Liver (tissue), 9 donors: ENCODE data around the gene ZNF592. TPM values are rescaled to one million over a fixed set of nuclear protein-coding genes. Genes with fewer than 3 reads are reported as not detected.

ENCODE experiments used
- DNase-seq: peaks from one replicate; pipeline ENCODE4 v3.0.0-alpha.2; 2017; ENCODE audit warnings: low spot score
- H3K27ac ChIP-seq, 2 donors: one replicate each; pipeline ENCODE4 v1.7.0; 2013; ENCODE audit warnings: inconsistent platforms in 2 of 2, low read length in 2 of 2, control low read depth in 1 of 2, low read depth in 1 of 2, mild to moderate bottlenecking in 1 of 2
- H3K27me3 ChIP-seq, 4 donors: one replicate each; pipeline versions ENCODE4 v1.6.1 to v1.7.0; 2013; ENCODE audit warnings: low read length in 3 of 4, inconsistent platforms in 1 of 4, mild to moderate bottlenecking in 1 of 4, moderate library complexity in 1 of 4; ENCODE audit not compliant: control insufficient read depth in 4 of 4, insufficient read depth in 4 of 4
- H3K36me3 ChIP-seq, 4 donors: one replicate each; pipeline versions ENCODE4 v1.6.1 to v1.7.0; 2013; ENCODE audit warnings: low read length in 3 of 4, mild to moderate bottlenecking in 3 of 4, low read depth in 1 of 4, moderate library complexity in 1 of 4; ENCODE audit not compliant: control insufficient read depth in 4 of 4, insufficient read depth in 3 of 4
- H3K4me1 ChIP-seq, 4 donors: one replicate each; pipeline versions ENCODE4 v1.6.1 to v1.7.0; 2013; ENCODE audit warnings: low read length in 3 of 4, mild to moderate bottlenecking in 3 of 4, moderate library complexity in 1 of 4; ENCODE audit not compliant: control insufficient read depth in 4 of 4, insufficient read depth in 4 of 4
- H3K4me3 ChIP-seq, 3 donors: one replicate each; pipeline versions ENCODE4 v1.6.1 to v1.7.0; 2013; ENCODE audit warnings: low read length in 3 of 3, control low read depth in 1 of 3, low read depth in 1 of 3, mild to moderate bottlenecking in 1 of 3
- H3K9ac ChIP-seq, 2 donors: one replicate each; pipeline ENCODE4 v1.7.0; 2013; ENCODE audit warnings: low read length in 2 of 2, mild to moderate bottlenecking in 2 of 2, moderate library complexity in 2 of 2, control low read depth in 1 of 2, low read depth in 1 of 2
- H3K9me3 ChIP-seq, 4 donors: one replicate each; pipeline versions ENCODE4 v1.6.1 to v1.7.0; 2013; ENCODE audit warnings: low read length in 3 of 4; ENCODE audit not compliant: control insufficient read depth in 4 of 4
- EGR1 ChIP-seq, 2 donors: IDR thresholded peaks; 2 replicates each; pipeline ENCODE4 v1.6.1; 2016 to 2018; ENCODE audit warnings: antibody characterized with exemption in 2 of 2, low read depth in 2 of 2
- FOXA1 ChIP-seq: IDR thresholded peaks from 2 replicates; pipeline ENCODE4 v1.6.1; 2016; ENCODE audit warnings: antibody characterized with exemption
- FOXA2 ChIP-seq: IDR thresholded peaks from 2 replicates; pipeline ENCODE4 v1.6.1; 2016; ENCODE audit warnings: antibody characterized with exemption
- GABPA ChIP-seq, 2 donors: IDR thresholded peaks in 1 of 2; conservative IDR thresholded peaks in 1 of 2; 2 replicates each; pipeline ENCODE4 v1.6.1; 2016; ENCODE audit warnings: antibody characterized with exemption in 2 of 2, mild to moderate bottlenecking in 1 of 2, moderate library complexity in 1 of 2
- HNF4A ChIP-seq, 2 donors: conservative IDR thresholded peaks; 2 replicates each; pipeline ENCODE4 v1.6.1; 2016; ENCODE audit warnings: antibody characterized with exemption in 2 of 2, mild to moderate bottlenecking in 2 of 2
- HNF4G ChIP-seq: IDR thresholded peaks from 2 replicates; pipeline ENCODE4 v1.6.1; 2016; ENCODE audit warnings: antibody characterized with exemption
- JUND ChIP-seq, 2 donors: IDR thresholded peaks; 2 replicates each; pipeline ENCODE4 v1.6.1; 2016; ENCODE audit warnings: antibody characterized with exemption in 2 of 2
- NR2F2 ChIP-seq: IDR thresholded peaks from 2 replicates; pipeline ENCODE4 v1.6.1; 2016; ENCODE audit warnings: antibody characterized with exemption
- RAD21 ChIP-seq, 2 donors: IDR thresholded peaks; 2 replicates each; pipeline ENCODE4 v1.6.1; 2016; ENCODE audit warnings: antibody characterized with exemption in 2 of 2, mild to moderate bottlenecking in 2 of 2
- REST ChIP-seq: IDR thresholded peaks from 2 replicates; pipeline ENCODE4 v1.6.1; 2016; ENCODE audit warnings: antibody characterized with exemption, mild to moderate bottlenecking
- RXRA ChIP-seq, 2 donors: IDR thresholded peaks; 2 replicates each; pipeline ENCODE4 v1.6.1; 2017 to 2018; ENCODE audit warnings: antibody characterized with exemption in 2 of 2, mild to moderate bottlenecking in 1 of 2
- SP1 ChIP-seq: IDR thresholded peaks from 2 replicates; pipeline ENCODE4 v1.6.1; 2018; ENCODE audit warnings: antibody characterized with exemption, mild to moderate bottlenecking
- TAF1 ChIP-seq: conservative IDR thresholded peaks from 2 replicates; pipeline ENCODE4 v1.6.1; 2016; ENCODE audit warnings: antibody characterized with exemption, mild to moderate bottlenecking
- YY1 ChIP-seq: IDR thresholded peaks from 2 replicates; pipeline ENCODE4 v1.6.1; 2016; ENCODE audit warnings: antibody characterized with exemption, mild to moderate bottlenecking
- WGBS: extraction: QIAGEN DNeasy Blood & Tissue Kit; methylation state at CpG from one replicate; pipeline ENCODE4 v1.1.7; 2013; 5-methylcytosine and 5-hydroxymethylcytosine counted together
- polyA plus RNA-seq, 2 donors: library from polyadenylated mRNA; stranded (reverse) in 1 of 2; unstranded in 1 of 2; fragments of 200-250 nt in 1 of 2; fragments of >200 nt in 1 of 2; fragmentation: Nextera tagmentation in 1 of 2; extraction: Ambion mirVana in 1 of 2; gene quantifications; one replicate each; pipeline versions ENCODE4 v1.2.1 to v1.2.3, GENCODE V29; 2013 to 2015
- total RNA-seq, 2 donors: library from RNA; depleted of rRNA; stranded (reverse); fragments of >200 nt; gene quantifications; one replicate each; pipeline ENCODE4 v1.2.3, GENCODE V29; 2014
- TF ChIP-seq, protein P1 (sequence below): IDR thresholded peaks from 2 replicates; pipeline ENCODE4 v1.6.1; 2016; ENCODE audit warnings: antibody characterized with exemption
- TF ChIP-seq, protein P2 (sequence below): IDR thresholded peaks from 2 replicates; pipeline ENCODE4 v1.6.1; 2016; ENCODE audit warnings: antibody characterized with exemption
- TF ChIP-seq, protein P3 (sequence below): IDR thresholded peaks from 2 replicates; pipeline ENCODE4 v1.6.1; 2016; ENCODE audit warnings: antibody characterized with exemption
- TF ChIP-seq, protein P4 (sequence below): fragments of 150-350 bp; IDR thresholded peaks from 2 replicates; pipeline ENCODE4 v1.5.1; 2017; ENCODE audit warnings: improper control_type of control experiment, low read depth, low read length; ENCODE audit not compliant: missing input control
- donor health status: healthy.
- donor health status: healthy.
- donor health status: healthy.
- donor health status: healthy.
- donor health status: healthy.

The ZNF592 gene
- total and polyA plus RNA-seq, 4 donors, result 4.4 to 10.6 (median 7.5) TPM

- H3K27ac ChIP-seq, result no peak overlapping the region
- no peaks in the 10 kb centered on the region for H3K36me3 ChIP-seq
- TF ChIP-seq, protein P1, sequence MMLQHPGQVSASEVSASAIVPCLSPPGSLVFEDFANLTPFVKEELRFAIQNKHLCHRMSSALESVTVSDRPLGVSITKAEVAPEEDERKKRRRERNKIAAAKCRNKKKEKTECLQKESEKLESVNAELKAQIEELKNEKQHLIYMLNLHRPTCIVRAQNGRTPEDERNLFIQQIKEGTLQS, result no peak
- TF ChIP-seq GABPA (IDR thresholded peaks at IDR 0.05 in 1 of 2, conservative IDR thresholded peaks at IDR 0.05 in 1 of 2) (no peak), EGR1 (IDR thresholded peaks at IDR 0.05; ENCODE audit: low read depth in 2 of 2) (no peak), HNF4G (no peak), RAD21 (IDR thresholded peaks at IDR 0.05) (no peak)
- TF ChIP-seq, protein P2, sequence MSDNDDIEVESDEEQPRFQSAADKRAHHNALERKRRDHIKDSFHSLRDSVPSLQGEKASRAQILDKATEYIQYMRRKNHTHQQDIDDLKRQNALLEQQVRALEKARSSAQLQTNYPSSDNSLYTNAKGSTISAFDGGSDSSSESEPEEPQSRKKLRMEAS, result no peak
- WGBS, result 94% methylated on average over 5 of the region's 5 CpGs
- no peaks in the 10 kb centered on the region for H3K9me3 ChIP-seq
- no peak overlapping the region for H3K9ac ChIP-seq
- DNase-seq, result no peak
- no peak overlapping the region for H3K4me3 ChIP-seq
- peaks cover 0 to 13% (median 12%) of the 10 kb centered on the region in 4 donors for H3K4me1 ChIP-seq
- no peaks in the 10 kb centered on the region for H3K27me3 ChIP-seq
These were observed 86.6 kb downstream of the ZNF592 start for GRCh38 chr15:84834969-84835368.

- Histone ChIP-seq H3K9ac (no peak overlapping the region), H3K27me3 (no peaks in the 10 kb centered on the region), H3K9me3 (no peaks in the 10 kb centered on the region), H3K4me3 (no peak overlapping the region), H3K36me3 (no peaks in the 10 kb centered on the region), H3K27ac (no peak overlapping the region), H3K4me1 (peaks cover 0 to 19% (median 17%) of the 10 kb centered on the region in 4 donors)
- 84% methylated on average over 5 of the region's 5 CpGs for WGBS
- DNase-seq, result no peak
- TF ChIP-seq SP1 (no peak), EGR1 (IDR thresholded peaks at IDR 0.05; ENCODE audit: low read depth in 2 of 2) (no peak), FOXA1 (no peak), FOXA2 (no peak), TAF1 (no peak), NR2F2 (no peak), HNF4A (conservative IDR thresholded peaks at IDR 0.05) (no peak), YY1 (no peak), JUND (IDR thresholded peaks at IDR 0.05) (no peak), RXRA (IDR thresholded peaks at IDR 0.05) (no peak), REST (no peak), GABPA (IDR thresholded peaks at IDR 0.05 in 1 of 2, conservative IDR thresholded peaks at IDR 0.05 in 1 of 2) (no peak)
- TF ChIP-seq, protein P3, sequence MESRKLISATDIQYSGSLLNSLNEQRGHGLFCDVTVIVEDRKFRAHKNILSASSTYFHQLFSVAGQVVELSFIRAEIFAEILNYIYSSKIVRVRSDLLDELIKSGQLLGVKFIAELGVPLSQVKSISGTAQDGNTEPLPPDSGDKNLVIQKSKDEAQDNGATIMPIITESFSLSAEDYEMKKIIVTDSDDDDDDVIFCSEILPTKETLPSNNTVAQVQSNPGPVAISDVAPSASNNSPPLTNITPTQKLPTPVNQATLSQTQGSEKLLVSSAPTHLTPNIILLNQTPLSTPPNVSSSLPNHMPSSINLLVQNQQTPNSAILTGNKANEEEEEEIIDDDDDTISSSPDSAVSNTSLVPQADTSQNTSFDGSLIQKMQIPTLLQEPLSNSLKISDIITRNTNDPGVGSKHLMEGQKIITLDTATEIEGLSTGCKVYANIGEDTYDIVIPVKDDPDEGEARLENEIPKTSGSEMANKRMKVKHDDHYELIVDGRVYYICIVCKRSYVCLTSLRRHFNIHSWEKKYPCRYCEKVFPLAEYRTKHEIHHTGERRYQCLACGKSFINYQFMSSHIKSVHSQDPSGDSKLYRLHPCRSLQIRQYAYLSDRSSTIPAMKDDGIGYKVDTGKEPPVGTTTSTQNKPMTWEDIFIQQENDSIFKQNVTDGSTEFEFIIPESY, result no peak
- TF ChIP-seq, protein P1, result no peak
- TF ChIP-seq, protein P4, sequence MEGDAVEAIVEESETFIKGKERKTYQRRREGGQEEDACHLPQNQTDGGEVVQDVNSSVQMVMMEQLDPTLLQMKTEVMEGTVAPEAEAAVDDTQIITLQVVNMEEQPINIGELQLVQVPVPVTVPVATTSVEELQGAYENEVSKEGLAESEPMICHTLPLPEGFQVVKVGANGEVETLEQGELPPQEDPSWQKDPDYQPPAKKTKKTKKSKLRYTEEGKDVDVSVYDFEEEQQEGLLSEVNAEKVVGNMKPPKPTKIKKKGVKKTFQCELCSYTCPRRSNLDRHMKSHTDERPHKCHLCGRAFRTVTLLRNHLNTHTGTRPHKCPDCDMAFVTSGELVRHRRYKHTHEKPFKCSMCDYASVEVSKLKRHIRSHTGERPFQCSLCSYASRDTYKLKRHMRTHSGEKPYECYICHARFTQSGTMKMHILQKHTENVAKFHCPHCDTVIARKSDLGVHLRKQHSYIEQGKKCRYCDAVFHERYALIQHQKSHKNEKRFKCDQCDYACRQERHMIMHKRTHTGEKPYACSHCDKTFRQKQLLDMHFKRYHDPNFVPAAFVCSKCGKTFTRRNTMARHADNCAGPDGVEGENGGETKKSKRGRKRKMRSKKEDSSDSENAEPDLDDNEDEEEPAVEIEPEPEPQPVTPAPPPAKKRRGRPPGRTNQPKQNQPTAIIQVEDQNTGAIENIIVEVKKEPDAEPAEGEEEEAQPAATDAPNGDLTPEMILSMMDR, result no peak
These were observed 87.4 kb downstream of the ZNF592 start for GRCh38 chr15:84835661-84836337.
